Liver (tissue), 9 donors: ENCODE measurements around the gene DGKQ. TPM values are rescaled to one million over a fixed set of nuclear protein-coding genes. Genes with fewer than 3 reads are reported as not detected.

ENCODE experiments used
- DNase-seq: peaks from one replicate; pipeline ENCODE4 v3.0.0-alpha.2; 2017; ENCODE audit warnings: low spot score
- H3K27ac ChIP-seq, 2 donors: one replicate each; pipeline ENCODE4 v1.7.0; 2013; ENCODE audit warnings: inconsistent platforms in 2 of 2, low read length in 2 of 2, control low read depth in 1 of 2, low read depth in 1 of 2, mild to moderate bottlenecking in 1 of 2
- H3K27me3 ChIP-seq, 4 donors: one replicate each; pipeline versions ENCODE4 v1.6.1 to v1.7.0; 2013; ENCODE audit warnings: low read length in 3 of 4, inconsistent platforms in 1 of 4, mild to moderate bottlenecking in 1 of 4, moderate library complexity in 1 of 4; ENCODE audit not compliant: control insufficient read depth in 4 of 4, insufficient read depth in 4 of 4
- H3K36me3 ChIP-seq, 4 donors: one replicate each; pipeline versions ENCODE4 v1.6.1 to v1.7.0; 2013; ENCODE audit warnings: low read length in 3 of 4, mild to moderate bottlenecking in 3 of 4, low read depth in 1 of 4, moderate library complexity in 1 of 4; ENCODE audit not compliant: control insufficient read depth in 4 of 4, insufficient read depth in 3 of 4
- H3K4me1 ChIP-seq, 4 donors: one replicate each; pipeline versions ENCODE4 v1.6.1 to v1.7.0; 2013; ENCODE audit warnings: low read length in 3 of 4, mild to moderate bottlenecking in 3 of 4, moderate library complexity in 1 of 4; ENCODE audit not compliant: control insufficient read depth in 4 of 4, insufficient read depth in 4 of 4
- H3K4me3 ChIP-seq, 3 donors: one replicate each; pipeline versions ENCODE4 v1.6.1 to v1.7.0; 2013; ENCODE audit warnings: low read length in 3 of 3, control low read depth in 1 of 3, low read depth in 1 of 3, mild to moderate bottlenecking in 1 of 3
- H3K9ac ChIP-seq, 2 donors: one replicate each; pipeline ENCODE4 v1.7.0; 2013; ENCODE audit warnings: low read length in 2 of 2, mild to moderate bottlenecking in 2 of 2, moderate library complexity in 2 of 2, control low read depth in 1 of 2, low read depth in 1 of 2
- H3K9me3 ChIP-seq, 4 donors: one replicate each; pipeline versions ENCODE4 v1.6.1 to v1.7.0; 2013; ENCODE audit warnings: low read length in 3 of 4; ENCODE audit not compliant: control insufficient read depth in 4 of 4
- EGR1 ChIP-seq, 2 donors: IDR thresholded peaks; 2 replicates each; pipeline ENCODE4 v1.6.1; 2016 to 2018; ENCODE audit warnings: antibody characterized with exemption in 2 of 2, low read depth in 2 of 2
- FOXA1 ChIP-seq: IDR thresholded peaks from 2 replicates; pipeline ENCODE4 v1.6.1; 2016; ENCODE audit warnings: antibody characterized with exemption
- FOXA2 ChIP-seq: IDR thresholded peaks from 2 replicates; pipeline ENCODE4 v1.6.1; 2016; ENCODE audit warnings: antibody characterized with exemption
- GABPA ChIP-seq, 2 donors: IDR thresholded peaks in 1 of 2; conservative IDR thresholded peaks in 1 of 2; 2 replicates each; pipeline ENCODE4 v1.6.1; 2016; ENCODE audit warnings: antibody characterized with exemption in 2 of 2, mild to moderate bottlenecking in 1 of 2, moderate library complexity in 1 of 2
- HNF4A ChIP-seq, 2 donors: conservative IDR thresholded peaks; 2 replicates each; pipeline ENCODE4 v1.6.1; 2016; ENCODE audit warnings: antibody characterized with exemption in 2 of 2, mild to moderate bottlenecking in 2 of 2
- HNF4G ChIP-seq: IDR thresholded peaks from 2 replicates; pipeline ENCODE4 v1.6.1; 2016; ENCODE audit warnings: antibody characterized with exemption
- JUND ChIP-seq, 2 donors: IDR thresholded peaks; 2 replicates each; pipeline ENCODE4 v1.6.1; 2016; ENCODE audit warnings: antibody characterized with exemption in 2 of 2
- NR2F2 ChIP-seq: IDR thresholded peaks from 2 replicates; pipeline ENCODE4 v1.6.1; 2016; ENCODE audit warnings: antibody characterized with exemption
- RAD21 ChIP-seq, 2 donors: IDR thresholded peaks; 2 replicates each; pipeline ENCODE4 v1.6.1; 2016; ENCODE audit warnings: antibody characterized with exemption in 2 of 2, mild to moderate bottlenecking in 2 of 2
- RXRA ChIP-seq, 2 donors: IDR thresholded peaks; 2 replicates each; pipeline ENCODE4 v1.6.1; 2017 to 2018; ENCODE audit warnings: antibody characterized with exemption in 2 of 2, mild to moderate bottlenecking in 1 of 2
- SP1 ChIP-seq: IDR thresholded peaks from 2 replicates; pipeline ENCODE4 v1.6.1; 2018; ENCODE audit warnings: antibody characterized with exemption, mild to moderate bottlenecking
- TAF1 ChIP-seq: conservative IDR thresholded peaks from 2 replicates; pipeline ENCODE4 v1.6.1; 2016; ENCODE audit warnings: antibody characterized with exemption, mild to moderate bottlenecking
- YY1 ChIP-seq: IDR thresholded peaks from 2 replicates; pipeline ENCODE4 v1.6.1; 2016; ENCODE audit warnings: antibody characterized with exemption, mild to moderate bottlenecking
- whole genome bisulfite sequencing: extraction: QIAGEN DNeasy Blood & Tissue Kit; methylation state at CpG from one replicate; pipeline ENCODE4 v1.1.7; 2013; 5-methylcytosine and 5-hydroxymethylcytosine counted together
- polyA plus RNA-seq, 2 donors: library from polyadenylated mRNA; stranded (reverse) in 1 of 2; unstranded in 1 of 2; fragments of 200-250 nt in 1 of 2; fragments of >200 nt in 1 of 2; fragmentation: Nextera tagmentation in 1 of 2; extraction: Ambion mirVana in 1 of 2; gene quantifications; one replicate each; pipeline versions ENCODE4 v1.2.1 to v1.2.3, GENCODE V29; 2013 to 2015
- total RNA-seq, 2 donors: library from RNA; depleted of rRNA; stranded (reverse); fragments of >200 nt; gene quantifications; one replicate each; pipeline ENCODE4 v1.2.3, GENCODE V29; 2014
- TF ChIP-seq, protein P1 (sequence below): fragments of 150-350 bp; IDR thresholded peaks from 2 replicates; pipeline ENCODE4 v1.5.1; 2017; ENCODE audit warnings: improper control_type of control experiment, low read depth, low read length; ENCODE audit not compliant: missing input control
- TF ChIP-seq, protein P2 (sequence below): IDR thresholded peaks from 2 replicates; pipeline ENCODE4 v1.6.1; 2016; ENCODE audit warnings: antibody characterized with exemption
- TF ChIP-seq, protein P3 (sequence below): IDR thresholded peaks from 2 replicates; pipeline ENCODE4 v1.6.1; 2016; ENCODE audit warnings: antibody characterized with exemption
- TF ChIP-seq, protein P4 (sequence below): IDR thresholded peaks from 2 replicates; pipeline ENCODE4 v1.6.1; 2016; ENCODE audit warnings: antibody characterized with exemption
- TF ChIP-seq, protein P5 (sequence below): IDR thresholded peaks from 2 replicates; pipeline ENCODE4 v1.6.1; 2016; ENCODE audit warnings: antibody characterized with exemption, mild to moderate bottlenecking
- donor health status: healthy.
- donor health status: healthy.
- donor health status: healthy.
- donor health status: healthy.
- donor health status: healthy.

Gene DGKQ
- total and polyA plus RNA-seq, 4 donors = 1.5 to 8.8 (median 3.6) TPM

DNA sequence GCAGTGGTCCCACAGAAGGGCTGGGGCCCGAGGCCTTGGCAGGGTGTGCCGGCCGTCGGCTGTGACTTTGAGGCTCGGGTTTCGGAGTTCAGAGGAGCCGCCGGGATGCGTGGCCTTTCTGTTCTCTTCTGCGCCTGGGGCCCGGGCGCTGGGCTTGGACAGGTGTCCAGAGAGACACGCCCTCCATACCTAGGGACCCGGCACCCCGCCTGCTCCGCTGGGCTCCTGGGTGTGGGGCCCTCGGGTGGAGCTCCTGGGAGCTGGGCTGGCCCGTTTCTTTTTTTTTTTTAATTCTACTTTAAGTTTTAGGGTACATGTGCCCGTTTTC lies 49.3 kb upstream of the DGKQ start:
- 86% methylated on average over 19 of the region's 19 CpGs for WGBS
- Histone ChIP-seq H3K4me1 (peaks cover 0 to 5% (median 0%) of the 10 kb centered on the region in 4 donors), H3K36me3 (peaks cover 0 to 17% (median 10%) of the 10 kb centered on the region in 4 donors), H3K9me3 (no peaks in the 10 kb centered on the region), H3K4me3 (no peak overlapping the region), H3K9ac (no peak overlapping the region), H3K27ac (no peak overlapping the region), H3K27me3 (no peaks in the 10 kb centered on the region)
- no peak for DNase-seq
- TF ChIP-seq, protein P1, sequence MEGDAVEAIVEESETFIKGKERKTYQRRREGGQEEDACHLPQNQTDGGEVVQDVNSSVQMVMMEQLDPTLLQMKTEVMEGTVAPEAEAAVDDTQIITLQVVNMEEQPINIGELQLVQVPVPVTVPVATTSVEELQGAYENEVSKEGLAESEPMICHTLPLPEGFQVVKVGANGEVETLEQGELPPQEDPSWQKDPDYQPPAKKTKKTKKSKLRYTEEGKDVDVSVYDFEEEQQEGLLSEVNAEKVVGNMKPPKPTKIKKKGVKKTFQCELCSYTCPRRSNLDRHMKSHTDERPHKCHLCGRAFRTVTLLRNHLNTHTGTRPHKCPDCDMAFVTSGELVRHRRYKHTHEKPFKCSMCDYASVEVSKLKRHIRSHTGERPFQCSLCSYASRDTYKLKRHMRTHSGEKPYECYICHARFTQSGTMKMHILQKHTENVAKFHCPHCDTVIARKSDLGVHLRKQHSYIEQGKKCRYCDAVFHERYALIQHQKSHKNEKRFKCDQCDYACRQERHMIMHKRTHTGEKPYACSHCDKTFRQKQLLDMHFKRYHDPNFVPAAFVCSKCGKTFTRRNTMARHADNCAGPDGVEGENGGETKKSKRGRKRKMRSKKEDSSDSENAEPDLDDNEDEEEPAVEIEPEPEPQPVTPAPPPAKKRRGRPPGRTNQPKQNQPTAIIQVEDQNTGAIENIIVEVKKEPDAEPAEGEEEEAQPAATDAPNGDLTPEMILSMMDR = no peak

DNA sequence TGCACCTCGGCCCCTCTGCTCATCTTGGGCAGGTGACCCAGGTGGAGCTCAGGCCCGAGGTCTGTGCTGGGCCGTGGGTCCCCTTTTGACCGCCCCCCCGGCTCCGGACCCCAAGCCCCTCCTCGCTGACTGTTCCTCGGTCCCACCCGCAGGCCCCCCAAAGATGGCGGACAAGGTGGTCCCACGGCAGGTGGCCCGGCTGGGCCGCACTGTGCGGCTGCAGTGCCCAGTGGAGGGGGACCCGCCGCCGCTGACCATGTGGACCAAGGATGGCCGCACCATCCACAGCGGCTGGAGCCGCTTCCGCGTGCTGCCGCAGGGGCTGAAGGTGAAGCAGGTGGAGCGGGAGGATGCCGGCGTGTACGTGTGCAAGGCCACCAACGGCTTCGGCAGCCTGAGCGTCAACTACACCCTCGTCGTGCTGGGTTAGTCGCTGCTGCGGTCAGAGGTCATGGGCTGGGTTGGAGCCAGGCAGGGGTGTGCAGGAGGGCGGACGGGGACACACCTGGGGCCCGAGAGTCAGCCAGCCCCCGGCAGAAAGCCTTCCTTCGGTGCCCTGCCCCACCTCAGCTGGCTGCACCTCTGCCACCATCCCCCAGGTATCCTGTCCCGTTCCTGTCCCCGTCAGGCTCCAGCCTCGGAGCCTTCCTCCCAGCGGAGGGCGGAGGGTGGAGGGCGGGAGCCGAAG lies 48.8 kb upstream of the DGKQ start:
- no peak overlapping the region for H3K9ac ChIP-seq
- TF ChIP-seq HNF4A (conservative IDR thresholded peaks at IDR 0.05) (no peak), JUND (IDR thresholded peaks at IDR 0.05) (no peak), NR2F2 (no peak), HNF4G (no peak), RAD21 (IDR thresholded peaks at IDR 0.05) (no peak), FOXA1 (no peak), FOXA2 (no peak), YY1 (no peak), GABPA (IDR thresholded peaks at IDR 0.05 in 1 of 2, conservative IDR thresholded peaks at IDR 0.05 in 1 of 2) (no peak), EGR1 (IDR thresholded peaks at IDR 0.05; ENCODE audit: low read depth in 2 of 2) (no peak), SP1 (no peak), RXRA (IDR thresholded peaks at IDR 0.05) (no peak), TAF1 (no peak)
- TF ChIP-seq, protein P2, sequence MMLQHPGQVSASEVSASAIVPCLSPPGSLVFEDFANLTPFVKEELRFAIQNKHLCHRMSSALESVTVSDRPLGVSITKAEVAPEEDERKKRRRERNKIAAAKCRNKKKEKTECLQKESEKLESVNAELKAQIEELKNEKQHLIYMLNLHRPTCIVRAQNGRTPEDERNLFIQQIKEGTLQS = no peak
- TF ChIP-seq, protein P3, sequence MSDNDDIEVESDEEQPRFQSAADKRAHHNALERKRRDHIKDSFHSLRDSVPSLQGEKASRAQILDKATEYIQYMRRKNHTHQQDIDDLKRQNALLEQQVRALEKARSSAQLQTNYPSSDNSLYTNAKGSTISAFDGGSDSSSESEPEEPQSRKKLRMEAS = no peak
- TF ChIP-seq, protein P4, sequence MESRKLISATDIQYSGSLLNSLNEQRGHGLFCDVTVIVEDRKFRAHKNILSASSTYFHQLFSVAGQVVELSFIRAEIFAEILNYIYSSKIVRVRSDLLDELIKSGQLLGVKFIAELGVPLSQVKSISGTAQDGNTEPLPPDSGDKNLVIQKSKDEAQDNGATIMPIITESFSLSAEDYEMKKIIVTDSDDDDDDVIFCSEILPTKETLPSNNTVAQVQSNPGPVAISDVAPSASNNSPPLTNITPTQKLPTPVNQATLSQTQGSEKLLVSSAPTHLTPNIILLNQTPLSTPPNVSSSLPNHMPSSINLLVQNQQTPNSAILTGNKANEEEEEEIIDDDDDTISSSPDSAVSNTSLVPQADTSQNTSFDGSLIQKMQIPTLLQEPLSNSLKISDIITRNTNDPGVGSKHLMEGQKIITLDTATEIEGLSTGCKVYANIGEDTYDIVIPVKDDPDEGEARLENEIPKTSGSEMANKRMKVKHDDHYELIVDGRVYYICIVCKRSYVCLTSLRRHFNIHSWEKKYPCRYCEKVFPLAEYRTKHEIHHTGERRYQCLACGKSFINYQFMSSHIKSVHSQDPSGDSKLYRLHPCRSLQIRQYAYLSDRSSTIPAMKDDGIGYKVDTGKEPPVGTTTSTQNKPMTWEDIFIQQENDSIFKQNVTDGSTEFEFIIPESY = no peak
- TF ChIP-seq, protein P1 = no peak
- TF ChIP-seq, protein P5, sequence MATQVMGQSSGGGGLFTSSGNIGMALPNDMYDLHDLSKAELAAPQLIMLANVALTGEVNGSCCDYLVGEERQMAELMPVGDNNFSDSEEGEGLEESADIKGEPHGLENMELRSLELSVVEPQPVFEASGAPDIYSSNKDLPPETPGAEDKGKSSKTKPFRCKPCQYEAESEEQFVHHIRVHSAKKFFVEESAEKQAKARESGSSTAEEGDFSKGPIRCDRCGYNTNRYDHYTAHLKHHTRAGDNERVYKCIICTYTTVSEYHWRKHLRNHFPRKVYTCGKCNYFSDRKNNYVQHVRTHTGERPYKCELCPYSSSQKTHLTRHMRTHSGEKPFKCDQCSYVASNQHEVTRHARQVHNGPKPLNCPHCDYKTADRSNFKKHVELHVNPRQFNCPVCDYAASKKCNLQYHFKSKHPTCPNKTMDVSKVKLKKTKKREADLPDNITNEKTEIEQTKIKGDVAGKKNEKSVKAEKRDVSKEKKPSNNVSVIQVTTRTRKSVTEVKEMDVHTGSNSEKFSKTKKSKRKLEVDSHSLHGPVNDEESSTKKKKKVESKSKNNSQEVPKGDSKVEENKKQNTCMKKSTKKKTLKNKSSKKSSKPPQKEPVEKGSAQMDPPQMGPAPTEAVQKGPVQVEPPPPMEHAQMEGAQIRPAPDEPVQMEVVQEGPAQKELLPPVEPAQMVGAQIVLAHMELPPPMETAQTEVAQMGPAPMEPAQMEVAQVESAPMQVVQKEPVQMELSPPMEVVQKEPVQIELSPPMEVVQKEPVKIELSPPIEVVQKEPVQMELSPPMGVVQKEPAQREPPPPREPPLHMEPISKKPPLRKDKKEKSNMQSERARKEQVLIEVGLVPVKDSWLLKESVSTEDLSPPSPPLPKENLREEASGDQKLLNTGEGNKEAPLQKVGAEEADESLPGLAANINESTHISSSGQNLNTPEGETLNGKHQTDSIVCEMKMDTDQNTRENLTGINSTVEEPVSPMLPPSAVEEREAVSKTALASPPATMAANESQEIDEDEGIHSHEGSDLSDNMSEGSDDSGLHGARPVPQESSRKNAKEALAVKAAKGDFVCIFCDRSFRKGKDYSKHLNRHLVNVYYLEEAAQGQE = no peak
- H3K4me1 ChIP-seq = peaks cover 0 to 4% (median 0%) of the 10 kb centered on the region in 4 donors
- peaks cover 0 to 17% (median 10%) of the 10 kb centered on the region in 4 donors for H3K36me3 ChIP-seq
- no peaks in the 10 kb centered on the region for H3K9me3 ChIP-seq
- 92% methylated on average over 46 of the region's 46 CpGs for WGBS
- no peak overlapping the region for H3K27ac ChIP-seq
- no peak for DNase-seq
- no peak overlapping the region for H3K4me3 ChIP-seq
- no peaks in the 10 kb centered on the region for H3K27me3 ChIP-seq
